Naive thymus-derived CD4-positive, alpha-beta T cell (primary cell): ENCODE data around the gene GLDC. TPM values are rescaled to one million over a fixed set of nuclear protein-coding genes. Genes with fewer than 3 reads are reported as not detected.

ENCODE experiments used
- ATAC-seq: fragments of 150-1000 bp; cut with Tn5 transposase; 2 replicates; pipeline ENCODE4 v1.10.0; 2021; ENCODE audit warnings: mild to moderate bottlenecking, moderate library complexity
- CTCF ChIA-PET: fragments of 350-600 bp; sonication (Branson Sonifier 250); formaldehyde crosslinking; loops from one replicate; lab custom pipeline; 2021; ENCODE audit warnings: antibody characterized with exemption; lab: Charles Lee
- POLR2A ChIA-PET: fragments of 350-600 bp; sonication (Branson Sonifier 250); formaldehyde crosslinking; loops from one replicate; lab custom pipeline; 2021; ENCODE audit warnings: antibody characterized with exemption, inconsistent platforms; lab: Charles Lee
- DNase-seq, 9 donors: peaks; one replicate each; pipeline versions ENCODE4 v3.0.0 to v3.0.0-alpha.2; 2020 to 2022; ENCODE audit warnings: mixed read lengths in 1 of 9
- H3K27ac ChIP-seq: one replicate; pipeline ENCODE4 v1.7.0; 2013; ENCODE audit warnings: mild to moderate bottlenecking, low read depth, low read length, moderate library complexity
- H3K27me3 ChIP-seq, 2 donors: one replicate each; pipeline ENCODE4 v1.7.0; 2013; ENCODE audit warnings: low read length in 2 of 2, mild to moderate bottlenecking in 2 of 2, moderate library complexity in 2 of 2; ENCODE audit not compliant: control insufficient read depth in 2 of 2, insufficient read depth in 2 of 2
- H3K36me3 ChIP-seq, 3 experiments: 1 replicate in 2 of 3; 2 replicates in 1 of 3; pipeline ENCODE4 v1.7.0; 2013; ENCODE audit warnings: low read length in 3 of 3, mild to moderate bottlenecking in 3 of 3, moderate library complexity in 1 of 3; ENCODE audit not compliant: insufficient read depth in 3 of 3, control insufficient read depth in 2 of 3
- H3K4me1 ChIP-seq, 2 donors: one replicate each; pipeline ENCODE4 v1.7.0; 2013; ENCODE audit warnings: low read length in 2 of 2, mild to moderate bottlenecking in 2 of 2, moderate library complexity in 1 of 2; ENCODE audit not compliant: control insufficient read depth in 2 of 2, insufficient read depth in 2 of 2
- H3K4me3 ChIP-seq: 2 replicates; pipeline ENCODE4 v1.7.0; 2013; ENCODE audit warnings: mild to moderate bottlenecking, low read length
- H3K9me3 ChIP-seq, 3 experiments: 1 replicate in 2 of 3; 2 replicates in 1 of 3; pipeline ENCODE4 v1.7.0; 2013; ENCODE audit warnings: low read length in 3 of 3; ENCODE audit not compliant: control insufficient read depth in 2 of 3
- H3K27ac Mint-ChIP-seq, 9 donors: one replicate each; pipeline ENCODE4 v1.8.0; 2020 to 2022; ENCODE audit warnings: mixed read lengths in 9 of 9, mild to moderate bottlenecking in 8 of 9, moderate library complexity in 5 of 9, inconsistent platforms in 2 of 9
- H3K27me3 Mint-ChIP-seq, 5 donors: one replicate each; pipeline ENCODE4 v1.8.0; 2021 to 2022; ENCODE audit warnings: mixed read lengths in 5 of 5, mild to moderate bottlenecking in 1 of 5
- H3K36me3 Mint-ChIP-seq, 5 donors: one replicate each; pipeline ENCODE4 v1.8.0; 2020 to 2022; ENCODE audit warnings: mixed read lengths in 5 of 5, mild to moderate bottlenecking in 3 of 5, inconsistent platforms in 1 of 5
- H3K4me1 Mint-ChIP-seq, 7 donors: one replicate each; pipeline ENCODE4 v1.8.0; 2020 to 2022; ENCODE audit warnings: mixed read lengths in 7 of 7, mild to moderate bottlenecking in 3 of 7, inconsistent platforms in 1 of 7
- H3K4me3 Mint-ChIP-seq, 10 donors: one replicate each; pipeline ENCODE4 v1.8.0; 2020 to 2022; ENCODE audit warnings: mild to moderate bottlenecking in 10 of 10, mixed read lengths in 10 of 10, moderate library complexity in 6 of 10, inconsistent platforms in 2 of 10
- H3K9me3 Mint-ChIP-seq, 11 donors: one replicate each; pipeline ENCODE4 v1.8.0; 2020 to 2022; ENCODE audit warnings: mixed read lengths in 11 of 11, mild to moderate bottlenecking in 4 of 11, inconsistent platforms in 1 of 11, moderate library complexity in 1 of 11
- intact Hi-C, 2 donors: fragments of 100-400 bp; cut with micrococcal nuclease; formaldehyde crosslinking; loops; one replicate each; pipeline ENCODE4 v1.15.1; 2023
- polyA plus RNA-seq, 2 donors: library from polyadenylated mRNA; unstranded; fragments of 300-500 nt; fragmentation: Illumina TruSeq; gene quantifications; one replicate each; pipeline ENCODE4 v1.2.3, GENCODE V29; 2021
- total RNA-seq, 6 experiments: library from RNA in 5 of 6; stranded (reverse) in 5 of 6; gene quantifications; 1 replicate in 5 of 6; 2 replicates in 1 of 6; pipeline ENCODE4 v1.2.3 and lab custom pipeline; 2021 to 2026

The GLDC gene
- total and polyA plus RNA-seq, 7 experiments from 2014 or later, result 0.56 to 2.2 (median 2.0) TPM; not detected in 4

DNA sequence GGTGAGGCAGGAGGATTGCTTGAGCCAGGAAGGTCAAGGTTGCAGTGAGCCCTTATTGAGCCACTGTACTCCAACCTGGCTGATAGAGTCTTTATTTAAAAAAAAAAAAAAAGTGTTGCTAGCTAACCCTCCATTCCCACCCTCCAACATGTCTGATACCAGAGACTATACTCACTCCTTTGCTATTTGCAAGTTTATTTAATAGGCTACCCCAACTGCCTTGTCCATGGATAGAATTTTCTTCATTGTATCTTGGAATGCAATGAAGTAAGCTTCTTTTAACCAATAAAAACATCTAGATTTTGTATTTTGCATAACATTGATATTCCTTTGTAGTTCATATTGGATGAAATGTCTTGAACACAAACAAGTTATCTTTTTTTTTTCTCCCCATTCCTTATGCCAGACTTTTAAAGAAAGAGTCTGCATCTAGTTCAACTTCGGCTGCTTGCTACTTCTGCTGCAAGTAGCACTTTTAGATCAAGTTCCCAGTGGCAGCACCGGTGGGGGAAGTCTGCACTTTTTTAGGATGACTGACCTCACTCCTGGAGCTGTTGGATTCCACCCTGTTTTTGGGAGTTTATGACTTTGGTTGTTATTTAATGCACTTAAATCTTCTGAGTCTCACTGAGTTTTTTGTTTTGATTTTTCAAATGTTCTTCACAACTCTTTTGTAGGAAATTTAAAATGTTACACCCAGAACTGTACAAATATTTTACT, 120.0 kb downstream of the GLDC start:
- H3K27me3 Mint-ChIP-seq, result no peaks in the 10 kb centered on the region
- H3K27ac Mint-ChIP-seq, result no peak overlapping the region
- Histone ChIP-seq H3K4me1 (no peaks in the 10 kb centered on the region), H3K27ac (no peak overlapping the region), H3K9me3 (peaks cover 0 to 5% (median 0%) of the 10 kb centered on the region in 3 experiments), H3K36me3 (no peaks in the 10 kb centered on the region), H3K27me3 (no peaks in the 10 kb centered on the region), H3K4me3 (no peak overlapping the region)
- intact Hi-C loops, result no loop called here
- no peak overlapping the region for H3K4me3 Mint-ChIP-seq
- peaks cover 7 to 37% (median 29%) of the 10 kb centered on the region in 5 donors for H3K36me3 Mint-ChIP-seq
- ChIA-PET CTCF (interaction anchor here (0.7 to 0.8 kb wide), 2 partner anchors 35 to 206 kb away, joined by 3 to 8 read pairs; no protein-coding TSS in a partner anchor), POLR2A (interaction anchor here (0.5 to 0.6 kb wide), 3 partner anchors 435 to 1893 kb away, joined by 3 read pairs; no protein-coding TSS in a partner anchor)
- peaks cover 0 to 1% (median 0%) of the 10 kb centered on the region in 7 donors for H3K4me1 Mint-ChIP-seq
- ATAC-seq, result no peak
- no peak for DNase-seq
- peaks cover 2 to 30% (median 13%) of the 10 kb centered on the region in 11 donors for H3K9me3 Mint-ChIP-seq

DNA sequence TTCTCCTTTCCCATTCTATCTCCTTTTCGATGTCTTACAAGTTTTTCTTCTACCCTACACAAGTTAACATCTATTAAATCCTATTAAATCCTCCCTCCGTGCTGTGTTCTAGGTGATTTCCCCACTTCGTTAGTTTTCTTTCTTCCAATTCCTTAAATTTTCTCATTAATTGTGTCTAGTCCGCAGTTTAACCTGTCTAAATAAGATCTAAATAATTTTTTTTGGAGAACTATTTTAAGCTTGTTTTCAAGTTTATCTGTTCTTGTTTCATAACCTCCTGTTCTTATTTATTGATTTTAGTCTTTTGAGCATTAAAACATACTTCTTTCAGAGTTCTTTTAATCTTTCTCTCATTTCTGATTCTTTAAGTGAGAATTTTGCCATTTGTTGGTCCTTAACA, 123.3 kb downstream of the GLDC start:
- CTCF ChIA-PET, result no interaction called here
- Mint-ChIP-seq H3K4me3 (no peak overlapping the region), H3K36me3 (peaks cover 7 to 58% (median 44%) of the 10 kb centered on the region in 5 donors), H3K27me3 (no peaks in the 10 kb centered on the region), H3K4me1 (no peaks in the 10 kb centered on the region), H3K27ac (no peak overlapping the region), H3K9me3 (peaks cover 2 to 32% (median 15%) of the 10 kb centered on the region in 11 donors)
- no peaks in the 10 kb centered on the region for H3K36me3 ChIP-seq
- DNase-seq, result no peak
- H3K4me1 ChIP-seq, result no peaks in the 10 kb centered on the region
- H3K27me3 ChIP-seq, result no peaks in the 10 kb centered on the region
- intact Hi-C loops, result no loop called here
- H3K9me3 ChIP-seq, result peaks cover 0 to 5% (median 0%) of the 10 kb centered on the region in 3 experiments
- POLR2A ChIA-PET, result no interaction called here
- H3K27ac ChIP-seq, result no peak overlapping the region
- no peak for ATAC-seq
- no peak overlapping the region for H3K4me3 ChIP-seq

DNA sequence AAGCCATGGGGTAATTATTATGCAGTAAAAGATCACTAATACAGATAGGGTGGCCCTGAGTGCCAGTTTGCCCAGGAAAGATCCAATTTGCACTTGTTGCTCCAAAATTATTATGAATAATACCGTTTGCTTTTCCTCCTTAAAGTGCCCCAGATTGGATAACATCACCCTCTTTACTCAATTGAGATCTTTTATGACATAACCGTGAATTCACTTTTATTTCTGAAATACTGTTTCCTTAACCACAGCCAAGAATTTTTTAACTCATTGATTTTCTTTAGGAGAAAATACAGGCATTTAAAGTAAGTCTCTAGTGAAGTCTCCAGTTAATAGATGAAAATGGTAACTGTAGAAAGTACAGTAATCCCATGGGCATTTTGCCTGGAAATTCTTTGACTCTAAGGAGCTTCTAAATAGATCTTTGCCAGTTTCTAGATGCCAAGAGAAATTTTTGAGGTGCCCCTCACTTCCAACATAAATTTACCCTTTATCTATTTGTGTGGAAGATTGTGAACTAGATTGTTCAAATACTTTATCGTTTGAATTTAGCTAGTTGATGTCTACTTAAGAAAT, 133.4 kb downstream of the GLDC start:
- peak overlapping the region in 1 of 9 donors; percentile 13 for H3K27ac Mint-ChIP-seq

DNA sequence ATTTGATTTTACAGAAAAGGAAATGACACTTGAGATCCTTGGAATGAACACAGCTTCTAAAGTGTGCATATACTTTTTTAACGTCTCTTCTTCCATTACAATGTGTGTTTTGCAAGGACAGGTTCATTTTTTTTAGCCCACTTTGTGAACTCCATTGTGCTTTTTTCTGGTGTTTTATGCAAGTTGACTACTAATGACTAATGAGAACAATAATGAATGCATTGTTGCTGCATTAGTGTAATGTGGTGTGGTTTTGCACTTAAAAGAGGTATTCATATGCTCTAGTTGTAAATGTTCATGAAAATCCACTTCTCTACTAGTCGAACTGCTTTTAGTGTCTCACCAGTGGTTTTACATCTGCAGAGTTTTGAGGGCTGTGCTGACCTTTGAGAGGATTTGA, 139.0 kb downstream of the GLDC start:
- no peaks in the 10 kb centered on the region for H3K27me3 ChIP-seq
- Mint-ChIP-seq H3K27ac (peak overlapping the region in 2 of 9 donors; percentile 5 to 41), H3K27me3 (no peaks in the 10 kb centered on the region), H3K4me3 (no peak overlapping the region), H3K9me3 (peaks cover 0 to 4% (median 0%) of the 10 kb centered on the region in 11 donors), H3K4me1 (peaks cover 0 to 2% (median 0%) of the 10 kb centered on the region in 7 donors), H3K36me3 (peaks cover 9 to 69% (median 43%) of the 10 kb centered on the region in 5 donors)
- CTCF ChIA-PET, result no interaction called here
- intact Hi-C loops, result no loop called here
- H3K9me3 ChIP-seq, result no peaks in the 10 kb centered on the region
- H3K4me3 ChIP-seq, result no peak overlapping the region
- no peaks in the 10 kb centered on the region for H3K4me1 ChIP-seq
- DNase-seq (no peak), ATAC-seq (no peak)
- H3K27ac ChIP-seq, result no peak overlapping the region
- POLR2A ChIA-PET, result no interaction called here
- H3K36me3 ChIP-seq, result peaks cover 5 to 31% (median 9%) of the 10 kb centered on the region in 3 experiments

More for the DNA sequence above, 133.4 kb downstream of the GLDC start:
- Histone ChIP-seq H3K4me3 (no peak overlapping the region), H3K36me3 (no peaks in the 10 kb centered on the region), H3K27me3 (no peaks in the 10 kb centered on the region), H3K4me1 (no peaks in the 10 kb centered on the region), H3K9me3 (no peaks in the 10 kb centered on the region), H3K27ac (no peak overlapping the region)
- H3K9me3 Mint-ChIP-seq, result peaks cover 0 to 4% (median 0%) of the 10 kb centered on the region in 11 donors
- no peak overlapping the region for H3K4me3 Mint-ChIP-seq
- ATAC-seq (no peak), DNase-seq (no peak)
- H3K36me3 Mint-ChIP-seq, result peaks cover 5 to 39% (median 23%) of the 10 kb centered on the region in 5 donors
- POLR2A ChIA-PET, result interaction anchor here (0.6 to 0.9 kb wide), 2 partner anchors 20 to 406 kb away, joined by 3 read pairs; no protein-coding TSS in a partner anchor
- no peaks in the 10 kb centered on the region for H3K27me3 Mint-ChIP-seq
- intact Hi-C loops, result no loop called here
- CTCF ChIA-PET, result no interaction called here
- peaks cover 0 to 2% (median 0%) of the 10 kb centered on the region in 7 donors for H3K4me1 Mint-ChIP-seq

DNA sequence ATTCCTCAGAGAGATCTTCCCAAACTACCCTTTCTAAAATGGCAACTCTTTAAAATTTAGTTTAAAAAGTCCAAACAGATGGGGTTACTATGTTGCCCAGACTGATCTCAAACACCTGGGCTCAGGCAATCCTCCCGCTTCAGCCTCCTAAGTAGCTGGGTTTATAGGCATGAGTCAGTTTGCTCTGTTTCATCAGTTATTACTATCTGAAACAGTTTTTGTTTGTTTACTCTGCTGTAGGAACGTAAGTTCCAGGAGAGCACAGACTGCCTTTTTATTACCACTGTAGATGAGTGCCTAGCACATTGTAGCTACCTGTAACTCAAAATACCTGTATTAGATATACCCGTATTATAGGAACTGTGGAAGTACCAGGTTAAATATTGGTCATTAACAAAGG, 143.1 kb downstream of the GLDC start:
- H3K27ac ChIP-seq, result no peak overlapping the region
- peaks cover 0 to 1% (median 0%) of the 10 kb centered on the region in 7 donors for H3K4me1 Mint-ChIP-seq
- no peaks in the 10 kb centered on the region for H3K9me3 ChIP-seq
- no peak overlapping the region for H3K4me3 ChIP-seq
- intact Hi-C loops, result no loop called here
- no peak for DNase-seq
- H3K27me3 Mint-ChIP-seq, result no peaks in the 10 kb centered on the region
- H3K9me3 Mint-ChIP-seq, result no peaks in the 10 kb centered on the region
- POLR2A ChIA-PET, result no interaction called here
- no peaks in the 10 kb centered on the region for H3K27me3 ChIP-seq
- no peaks in the 10 kb centered on the region for H3K4me1 ChIP-seq
- H3K36me3 Mint-ChIP-seq, result peaks cover 13 to 67% (median 48%) of the 10 kb centered on the region in 5 donors
- no peak overlapping the region for H3K4me3 Mint-ChIP-seq
- H3K27ac Mint-ChIP-seq, result peak overlapping the region in 3 of 9 donors; percentile 5 to 30 (median 8)
- CTCF ChIA-PET, result no interaction called here
- no peak for ATAC-seq
- peaks cover 5 to 53% (median 9%) of the 10 kb centered on the region in 3 experiments for H3K36me3 ChIP-seq

DNA sequence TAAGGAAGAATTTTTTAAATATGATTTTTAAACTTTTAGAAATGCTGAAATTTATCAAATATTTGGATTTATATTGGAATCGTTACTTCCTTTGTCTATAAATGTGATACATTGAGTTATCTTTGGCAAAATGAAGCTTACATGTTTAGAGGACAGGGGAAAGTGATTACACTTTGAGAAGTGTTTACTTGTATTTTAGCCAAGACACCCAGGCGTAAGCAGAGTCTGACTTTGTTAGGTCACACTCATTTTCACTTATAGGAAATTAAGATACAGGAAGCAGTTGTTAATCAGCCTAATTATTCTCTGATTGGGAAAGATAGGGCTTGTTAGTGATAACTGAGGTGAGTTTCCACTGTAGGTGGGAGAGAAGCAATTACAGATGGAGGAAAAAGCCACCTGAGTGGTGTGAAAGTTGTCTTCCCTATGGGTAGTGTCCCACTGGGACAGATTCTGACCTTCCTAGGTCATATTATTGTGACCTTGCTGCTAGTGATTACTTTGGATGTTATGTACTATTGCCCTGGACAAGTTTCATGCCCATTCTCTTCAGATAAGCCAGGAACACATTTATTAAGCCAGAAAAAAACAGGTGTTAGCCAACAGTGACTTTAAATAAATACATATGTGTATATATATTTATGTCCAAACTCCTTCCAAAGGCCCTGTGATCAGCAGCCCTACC, 143.9 kb downstream of the GLDC start:
- CTCF ChIA-PET, result no interaction called here
- ATAC-seq (no peak), DNase-seq (no peak)
- no peak overlapping the region for H3K4me3 ChIP-seq
- intact Hi-C loops, result no loop called here
- Mint-ChIP-seq H3K4me3 (no peak overlapping the region), H3K4me1 (peaks cover 0 to 1% (median 0%) of the 10 kb centered on the region in 7 donors), H3K9me3 (no peaks in the 10 kb centered on the region), H3K36me3 (peaks cover 12 to 70% (median 45%) of the 10 kb centered on the region in 5 donors), H3K27me3 (no peaks in the 10 kb centered on the region), H3K27ac (peak overlapping the region in 4 of 9 donors; percentile 5 to 65 (median 19))
- H3K4me1 ChIP-seq, result no peaks in the 10 kb centered on the region
- H3K9me3 ChIP-seq, result no peaks in the 10 kb centered on the region
- no peaks in the 10 kb centered on the region for H3K27me3 ChIP-seq
- POLR2A ChIA-PET, result no interaction called here
- no peak overlapping the region for H3K27ac ChIP-seq
- H3K36me3 ChIP-seq, result peaks cover 5 to 60% (median 14%) of the 10 kb centered on the region in 3 experiments
